Measurements from ENCODE around the gene THSD7B.

The THSD7B gene

GRCh38 chr2:136818839-136819238, 53.5 kb downstream of the THSD7B start:
- Mint-ChIP-seq H3K27ac (no peak overlapping the region), H3K9me3 (no peaks in the 10 kb centered on the region), H3K4me3 (no peak overlapping the region), H3K4me1 (no peaks in the 10 kb centered on the region), H3K27me3 (ENCODE audit: low read depth) (peaks cover 4% of the 10 kb centered on the region), H3K36me3 (ENCODE audit: low read depth) (no peaks in the 10 kb centered on the region)
- TF ChIP-seq, protein P1, sequence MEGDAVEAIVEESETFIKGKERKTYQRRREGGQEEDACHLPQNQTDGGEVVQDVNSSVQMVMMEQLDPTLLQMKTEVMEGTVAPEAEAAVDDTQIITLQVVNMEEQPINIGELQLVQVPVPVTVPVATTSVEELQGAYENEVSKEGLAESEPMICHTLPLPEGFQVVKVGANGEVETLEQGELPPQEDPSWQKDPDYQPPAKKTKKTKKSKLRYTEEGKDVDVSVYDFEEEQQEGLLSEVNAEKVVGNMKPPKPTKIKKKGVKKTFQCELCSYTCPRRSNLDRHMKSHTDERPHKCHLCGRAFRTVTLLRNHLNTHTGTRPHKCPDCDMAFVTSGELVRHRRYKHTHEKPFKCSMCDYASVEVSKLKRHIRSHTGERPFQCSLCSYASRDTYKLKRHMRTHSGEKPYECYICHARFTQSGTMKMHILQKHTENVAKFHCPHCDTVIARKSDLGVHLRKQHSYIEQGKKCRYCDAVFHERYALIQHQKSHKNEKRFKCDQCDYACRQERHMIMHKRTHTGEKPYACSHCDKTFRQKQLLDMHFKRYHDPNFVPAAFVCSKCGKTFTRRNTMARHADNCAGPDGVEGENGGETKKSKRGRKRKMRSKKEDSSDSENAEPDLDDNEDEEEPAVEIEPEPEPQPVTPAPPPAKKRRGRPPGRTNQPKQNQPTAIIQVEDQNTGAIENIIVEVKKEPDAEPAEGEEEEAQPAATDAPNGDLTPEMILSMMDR (IDR thresholded peaks at IDR 0.05; ENCODE audit: unreplicated experiment in 3 of 3) = no peak

DNA sequence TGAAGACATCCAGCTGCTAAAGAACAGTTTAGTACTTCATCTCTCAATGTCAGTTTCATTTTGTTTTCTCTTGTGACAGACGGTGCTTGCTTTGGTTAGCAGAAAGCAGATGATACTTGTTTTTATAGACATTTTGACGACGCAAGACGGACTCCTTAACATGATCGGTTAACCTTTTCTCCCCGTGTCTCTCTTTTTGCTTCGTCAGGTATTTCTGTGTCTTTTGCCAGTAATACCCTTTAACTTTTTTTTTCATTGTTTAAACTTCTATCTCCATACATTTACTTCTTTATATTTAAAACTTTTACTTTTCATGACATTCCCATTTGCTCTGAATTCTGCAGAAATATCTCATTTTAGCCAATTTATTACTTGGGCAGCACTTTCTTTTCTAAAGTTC, 57.9 kb downstream of the THSD7B start:
- no peaks in the 10 kb centered on the region for H3K9me3 Mint-ChIP-seq
- H3K36me3 Mint-ChIP-seq (ENCODE audit: low read depth) = no peaks in the 10 kb centered on the region
- H3K4me3 Mint-ChIP-seq = peak overlapping the region in 2 of 3 experiments; percentile 4 to 15
- H3K27me3 Mint-ChIP-seq (ENCODE audit: low read depth) = peaks cover 4% of the 10 kb centered on the region
- peak overlapping the region in 1 of 3 experiments; percentile 31 for H3K27ac Mint-ChIP-seq
- H3K4me1 Mint-ChIP-seq = no peaks in the 10 kb centered on the region
- TF ChIP-seq, protein P1 (IDR thresholded peaks at IDR 0.05; ENCODE audit: unreplicated experiment in 3 of 3) = no peak

- Mint-ChIP-seq H3K27me3 (ENCODE audit: low read depth) (no peaks in the 10 kb centered on the region), H3K4me1 (no peaks in the 10 kb centered on the region), H3K27ac (no peak overlapping the region), H3K4me3 (no peak overlapping the region), H3K36me3 (ENCODE audit: low read depth) (no peaks in the 10 kb centered on the region), H3K9me3 (no peaks in the 10 kb centered on the region)
- TF ChIP-seq, protein P1 (IDR thresholded peaks at IDR 0.05; ENCODE audit: unreplicated experiment in 3 of 3) = no peak
These were observed 62.8 kb downstream of the THSD7B start for GRCh38 chr2:136828162-136828561.

DNA sequence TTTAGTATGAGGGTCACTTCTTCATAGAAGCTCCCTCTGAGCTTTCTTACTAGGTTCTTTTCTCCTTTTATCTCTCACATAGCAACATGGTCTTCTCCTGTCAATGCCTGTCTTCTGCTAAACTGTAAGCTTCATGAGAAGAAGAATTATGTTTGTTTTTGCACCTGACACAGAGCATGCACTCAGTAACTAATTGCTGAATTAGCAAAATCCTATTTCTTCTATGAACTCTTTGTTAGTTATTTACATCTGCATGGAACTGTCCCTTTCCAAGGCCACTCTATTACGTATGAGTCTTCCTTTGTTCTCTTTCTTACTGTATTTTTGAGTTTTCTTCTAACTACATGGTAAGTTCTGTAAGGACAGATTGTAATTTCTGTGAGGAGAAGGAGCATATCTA, 63.4 kb downstream of the THSD7B start:
- Mint-ChIP-seq H3K27ac (no peak overlapping the region), H3K36me3 (ENCODE audit: low read depth) (no peaks in the 10 kb centered on the region), H3K4me3 (no peak overlapping the region), H3K27me3 (ENCODE audit: low read depth) (no peaks in the 10 kb centered on the region), H3K4me1 (no peaks in the 10 kb centered on the region), H3K9me3 (no peaks in the 10 kb centered on the region)
- TF ChIP-seq, protein P1 (IDR thresholded peaks at IDR 0.05; ENCODE audit: unreplicated experiment in 3 of 3) = no peak

GRCh38 chr2:136844546-136844945, 79.2 kb downstream of the THSD7B start:
- H3K9me3 Mint-ChIP-seq = no peaks in the 10 kb centered on the region
- H3K4me1 Mint-ChIP-seq = peaks cover 5% of the 10 kb centered on the region
- H3K27ac Mint-ChIP-seq = no peak overlapping the region
- no peak overlapping the region for H3K4me3 Mint-ChIP-seq
- H3K36me3 Mint-ChIP-seq (ENCODE audit: low read depth) = no peaks in the 10 kb centered on the region
- H3K27me3 Mint-ChIP-seq (ENCODE audit: low read depth) = no peaks in the 10 kb centered on the region
- TF ChIP-seq, protein P1 (IDR thresholded peaks at IDR 0.05; ENCODE audit: unreplicated experiment in 3 of 3) = no peak

GRCh38 chr2:136858656-136859055, 93.3 kb downstream of the THSD7B start:
- TF ChIP-seq, protein P1 (IDR thresholded peaks at IDR 0.05; ENCODE audit: unreplicated experiment in 3 of 3) = no peak
- no peaks in the 10 kb centered on the region for H3K27me3 Mint-ChIP-seq (ENCODE audit: low read depth)
- no peaks in the 10 kb centered on the region for H3K4me1 Mint-ChIP-seq
- no peaks in the 10 kb centered on the region for H3K9me3 Mint-ChIP-seq
- H3K27ac Mint-ChIP-seq = no peak overlapping the region
- H3K36me3 Mint-ChIP-seq (ENCODE audit: low read depth) = no peaks in the 10 kb centered on the region
- no peak overlapping the region for H3K4me3 Mint-ChIP-seq

Measured in nephron (organoid).